Lung (tissue), 12 donors: ENCODE measurements around the gene DRICH1. TPM values are rescaled to one million over a fixed set of nuclear protein-coding genes. Genes with fewer than 3 reads are reported as not detected.
"Not testable (repeated sequence)": the region's sequence is repeated elsewhere in the genome, so short reads cannot be mapped to it uniquely, and the experiment has no call there.

Source experiments
- ATAC-seq: fragments of 200-7000 bp; cut with Tn5 transposase; one replicate; pipeline ENCODE4 v1.9.1; 2020; ENCODE audit warnings: moderate number of reproducible peaks; ENCODE audit not compliant: insufficient read depth, low FRiP score
- DNase-seq, 3 donors: peaks; one replicate each; pipeline ENCODE4 v3.0.0-alpha.2; 2013 to 2017
- H3K27ac ChIP-seq, 2 donors: one replicate each; pipeline ENCODE4 v1.5.1; 2013; ENCODE audit warnings: mild to moderate bottlenecking in 2 of 2, moderate library complexity in 2 of 2, control low read depth in 1 of 2, inconsistent platforms in 1 of 2, low read depth in 1 of 2, low read length in 1 of 2
- H3K27me3 ChIP-seq, 3 donors: one replicate each; pipeline ENCODE4 v1.5.1; 2013; ENCODE audit warnings: low read length in 2 of 3; ENCODE audit not compliant: control insufficient read depth in 3 of 3, insufficient read depth in 3 of 3
- H3K36me3 ChIP-seq, 4 donors: one replicate each; pipeline ENCODE4 v1.5.1; 2013; ENCODE audit warnings: low read length in 4 of 4, mild to moderate bottlenecking in 1 of 4, moderate library complexity in 1 of 4; ENCODE audit not compliant: control insufficient read depth in 4 of 4, insufficient read depth in 4 of 4
- H3K4me1 ChIP-seq, 5 donors: one replicate each; pipeline ENCODE4 v1.5.1; 2013; ENCODE audit warnings: low read length in 5 of 5, mild to moderate bottlenecking in 2 of 5, moderate library complexity in 1 of 5; ENCODE audit not compliant: control insufficient read depth in 5 of 5, insufficient read depth in 5 of 5
- H3K4me3 ChIP-seq: one replicate; pipeline ENCODE4 v1.5.1; 2013; ENCODE audit warnings: mild to moderate bottlenecking, control low read depth, moderate library complexity
- H3K9ac ChIP-seq, 2 donors: one replicate each; pipeline ENCODE4 v1.5.1; 2013; ENCODE audit warnings: low read length in 2 of 2, control low read depth in 1 of 2; ENCODE audit not compliant: insufficient read depth in 1 of 2
- H3K9me3 ChIP-seq, 4 donors: one replicate each; pipeline ENCODE4 v1.5.1; 2013; ENCODE audit warnings: low read length in 3 of 4, mild to moderate bottlenecking in 1 of 4, moderate library complexity in 1 of 4; ENCODE audit not compliant: control insufficient read depth in 4 of 4, insufficient read depth in 3 of 4
- WGBS, 2 donors: extraction: QIAGEN DNeasy Blood & Tissue Kit; methylation state at CpG; one replicate each; pipeline ENCODE4 v1.1.7; 2013; 5-methylcytosine and 5-hydroxymethylcytosine counted together
- polyA plus RNA-seq, 2 donors: library from polyadenylated mRNA; stranded (reverse); fragments of 200-250 nt; gene quantifications; one replicate each; pipeline ENCODE4 v1.2.1, GENCODE V29; 2013
- total RNA-seq, 2 donors: library from RNA; depleted of rRNA in 1 of 2; stranded (reverse); fragments of >200 nt in 1 of 2; gene quantifications; one replicate each; pipeline ENCODE4 v1.2.1, GENCODE V29; 2014 to 2021
- TF ChIP-seq, protein P1 (sequence below): IDR thresholded peaks from 2 replicates; pipeline ENCODE4 v1.5.1; 2012; ENCODE audit warnings: mild to moderate bottlenecking; ENCODE audit errors: control extremely low read depth, extremely low read depth
- donor health status: control.
- donor health status: control.
- donor health status: Bipolar disorder and iron deficiency.
- donor health status: healthy.
- donor health status: DM: yes; HTN: yes; CAD: no.

DRICH1 gene
- total and polyA plus RNA-seq, 4 donors: 0.15 to 0.86 (median 0.65) TPM

DNA sequence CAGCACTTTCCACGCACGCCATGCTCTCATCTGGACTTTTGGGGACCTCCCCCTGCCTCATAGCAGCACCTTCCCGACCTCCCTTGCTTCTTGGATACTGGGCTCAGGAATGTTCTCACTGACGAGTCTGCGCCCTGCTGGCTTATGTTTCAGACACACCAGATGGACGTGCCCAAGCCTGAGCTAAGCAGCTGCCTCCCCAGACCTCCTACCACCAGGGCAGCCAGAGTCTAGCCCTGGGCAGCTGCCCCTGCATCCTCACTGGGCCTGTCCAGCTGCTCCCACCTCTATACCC lies 45.5 kb upstream of the DRICH1 start:
- Histone ChIP-seq H3K9ac (no peak overlapping the region), H3K9me3 (no peaks in the 10 kb centered on the region), H3K4me3 (no peak overlapping the region), H3K27me3 (no peaks in the 10 kb centered on the region), H3K4me1 (peaks cover 0 to 5% (median 0%) of the 10 kb centered on the region in 5 donors), H3K36me3 (peaks cover 0 to 6% (median 1%) of the 10 kb centered on the region in 4 donors), H3K27ac (no peak overlapping the region)
- TF ChIP-seq, protein P1, sequence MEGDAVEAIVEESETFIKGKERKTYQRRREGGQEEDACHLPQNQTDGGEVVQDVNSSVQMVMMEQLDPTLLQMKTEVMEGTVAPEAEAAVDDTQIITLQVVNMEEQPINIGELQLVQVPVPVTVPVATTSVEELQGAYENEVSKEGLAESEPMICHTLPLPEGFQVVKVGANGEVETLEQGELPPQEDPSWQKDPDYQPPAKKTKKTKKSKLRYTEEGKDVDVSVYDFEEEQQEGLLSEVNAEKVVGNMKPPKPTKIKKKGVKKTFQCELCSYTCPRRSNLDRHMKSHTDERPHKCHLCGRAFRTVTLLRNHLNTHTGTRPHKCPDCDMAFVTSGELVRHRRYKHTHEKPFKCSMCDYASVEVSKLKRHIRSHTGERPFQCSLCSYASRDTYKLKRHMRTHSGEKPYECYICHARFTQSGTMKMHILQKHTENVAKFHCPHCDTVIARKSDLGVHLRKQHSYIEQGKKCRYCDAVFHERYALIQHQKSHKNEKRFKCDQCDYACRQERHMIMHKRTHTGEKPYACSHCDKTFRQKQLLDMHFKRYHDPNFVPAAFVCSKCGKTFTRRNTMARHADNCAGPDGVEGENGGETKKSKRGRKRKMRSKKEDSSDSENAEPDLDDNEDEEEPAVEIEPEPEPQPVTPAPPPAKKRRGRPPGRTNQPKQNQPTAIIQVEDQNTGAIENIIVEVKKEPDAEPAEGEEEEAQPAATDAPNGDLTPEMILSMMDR: no peak
- WGBS, 2 donors: 86 to 91% methylated on average over 6 of the region's 6 CpGs
- ATAC-seq (no peak), DNase-seq (no peak)

DNA sequence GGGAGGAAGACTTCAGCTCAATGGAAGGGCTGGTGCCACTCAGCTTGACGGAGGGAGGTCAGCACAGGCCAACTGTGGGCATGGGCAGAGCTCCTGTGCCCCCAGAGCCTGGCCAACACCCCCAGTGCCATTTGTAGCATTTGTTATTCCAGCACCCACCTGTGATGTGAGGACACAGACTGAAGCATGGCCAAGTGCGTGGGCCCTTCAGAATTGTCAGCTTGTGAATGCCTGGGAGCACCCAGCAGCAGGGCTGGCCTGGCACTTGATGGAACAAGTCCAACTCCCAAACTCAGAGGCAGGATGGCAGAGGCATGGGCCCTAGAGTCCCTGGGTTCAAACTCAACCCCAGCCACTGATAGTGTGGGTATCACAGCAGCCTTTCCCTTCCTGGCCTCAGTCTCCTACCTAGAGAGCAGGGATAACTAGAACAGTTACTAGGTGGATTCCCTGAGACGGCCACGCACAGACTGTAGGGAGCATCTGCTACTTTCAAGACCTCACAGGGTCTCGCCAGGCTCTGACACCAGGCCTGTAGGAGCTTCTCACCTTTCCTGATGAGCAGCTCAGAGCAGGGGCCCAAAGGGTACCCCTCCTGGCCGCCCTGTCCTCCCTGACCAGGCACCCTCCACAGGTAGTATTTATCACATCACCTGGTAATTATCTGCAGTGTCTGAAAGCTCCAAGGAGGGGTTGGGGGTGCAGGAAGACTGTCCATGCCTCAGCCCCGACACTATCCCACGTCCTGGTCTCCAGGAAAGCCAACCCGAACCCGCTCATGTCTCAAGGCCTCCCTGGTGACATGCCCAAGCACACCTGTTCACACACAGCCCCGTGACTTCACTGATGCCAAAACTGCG lies 45.0 kb upstream of the DRICH1 start:
- not testable (repeated sequence) for H3K4me3 ChIP-seq, H3K9me3 ChIP-seq, ATAC-seq, H3K4me1 ChIP-seq, H3K36me3 ChIP-seq, H3K27me3 ChIP-seq, H3K9ac ChIP-seq, DNase-seq
- 96% methylated on average over 12 of the region's 12 CpGs for WGBS, 2 donors
- peak overlapping the region in 1 of 2 donors; percentile 15 for H3K27ac ChIP-seq

DNA sequence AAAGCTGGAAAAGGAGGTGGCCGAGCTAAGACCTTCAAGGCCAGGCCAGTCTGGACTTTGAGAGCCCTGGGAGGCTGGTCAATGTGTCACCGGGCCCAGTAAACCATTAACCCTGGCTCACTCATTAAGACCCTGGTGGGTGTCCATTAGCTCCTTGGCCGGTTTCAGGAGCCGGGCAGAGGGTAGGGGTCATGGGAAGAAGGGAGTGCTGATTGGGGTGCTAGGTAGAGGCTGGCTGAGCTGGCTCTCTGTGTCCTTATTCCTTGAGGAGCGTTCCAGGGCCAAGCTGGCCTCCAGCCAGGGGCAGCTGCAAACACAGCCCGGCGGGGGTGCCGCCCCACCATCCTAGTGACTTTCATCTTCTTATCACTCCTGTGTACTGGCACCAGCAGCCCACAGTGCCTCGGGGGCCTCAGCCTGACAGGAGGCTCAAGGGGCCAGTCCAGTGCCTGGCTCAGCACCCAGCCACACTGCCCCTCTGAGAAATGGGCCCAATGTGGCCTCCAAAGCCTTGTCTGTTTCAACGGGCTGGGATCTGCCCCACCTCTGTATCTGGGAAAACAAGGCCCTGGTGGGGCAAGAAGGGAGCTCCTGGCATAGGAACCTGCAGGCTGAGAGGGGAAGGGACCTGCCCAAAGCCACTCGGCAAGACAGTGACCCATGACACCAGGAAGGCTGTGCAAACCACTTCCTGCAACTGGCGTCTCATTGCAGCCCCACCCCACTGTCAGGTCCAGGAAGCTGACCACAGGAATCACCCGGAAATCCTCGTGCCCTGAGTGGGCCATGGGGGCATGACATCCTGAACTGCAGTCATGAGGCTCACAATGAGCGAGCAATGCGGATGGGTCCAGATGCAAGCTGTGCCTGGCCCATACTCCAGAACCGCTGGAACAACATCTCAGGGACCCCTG lies 43.6 kb upstream of the DRICH1 start:
- TF ChIP-seq, protein P1: no peak
- Histone ChIP-seq H3K4me1 (peaks cover 0 to 5% (median 0%) of the 10 kb centered on the region in 5 donors), H3K9ac (no peak overlapping the region), H3K27me3 (no peaks in the 10 kb centered on the region), H3K36me3 (peaks cover 0 to 2% (median under 1%) of the 10 kb centered on the region in 4 donors), H3K27ac (peak overlapping the region in 1 of 2 donors; percentile 9), H3K4me3 (no peak overlapping the region), H3K9me3 (no peaks in the 10 kb centered on the region)
- peak in 2 of 3 donors; percentile 8 to 32 for DNase-seq
- WGBS, 2 donors: 54 to 60% methylated on average over 17 of the region's 17 CpGs
- no peak for ATAC-seq

GRCh38 chr22:23674886-23675501 lies 42.9 kb upstream of the DRICH1 start:
- H3K4me3 ChIP-seq, H3K27ac ChIP-seq, H3K9me3 ChIP-seq, H3K27me3 ChIP-seq, H3K4me1 ChIP-seq, ATAC-seq, H3K36me3 ChIP-seq, H3K9ac ChIP-seq, DNase-seq: not testable (repeated sequence)
- 87 to 91% methylated on average over 6 of the region's 6 CpGs for WGBS, 2 donors
